Measurements from ENCODE around the gene ACOX1.

DNA sequence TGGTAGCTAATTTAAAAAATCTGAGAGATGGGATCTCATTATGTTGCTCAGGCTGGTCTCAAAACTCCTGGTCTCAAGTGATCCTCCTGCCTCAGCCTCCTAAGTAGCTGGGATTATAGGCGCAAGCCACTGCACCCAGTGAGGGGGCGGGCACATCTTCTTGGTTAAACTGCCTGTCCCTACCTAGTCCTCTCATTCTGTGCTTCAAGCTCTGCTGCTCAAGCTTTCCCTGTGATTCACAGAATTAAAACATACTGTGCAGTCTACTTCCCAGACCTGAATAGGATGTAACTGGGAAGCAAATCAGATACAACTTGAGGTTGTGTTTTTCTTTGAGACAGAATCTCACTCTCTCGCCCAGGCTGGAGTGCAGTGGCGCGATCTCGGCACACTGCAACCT is 76.6 kb downstream of the ACOX1 start:
- TF ChIP-seq, protein P1, sequence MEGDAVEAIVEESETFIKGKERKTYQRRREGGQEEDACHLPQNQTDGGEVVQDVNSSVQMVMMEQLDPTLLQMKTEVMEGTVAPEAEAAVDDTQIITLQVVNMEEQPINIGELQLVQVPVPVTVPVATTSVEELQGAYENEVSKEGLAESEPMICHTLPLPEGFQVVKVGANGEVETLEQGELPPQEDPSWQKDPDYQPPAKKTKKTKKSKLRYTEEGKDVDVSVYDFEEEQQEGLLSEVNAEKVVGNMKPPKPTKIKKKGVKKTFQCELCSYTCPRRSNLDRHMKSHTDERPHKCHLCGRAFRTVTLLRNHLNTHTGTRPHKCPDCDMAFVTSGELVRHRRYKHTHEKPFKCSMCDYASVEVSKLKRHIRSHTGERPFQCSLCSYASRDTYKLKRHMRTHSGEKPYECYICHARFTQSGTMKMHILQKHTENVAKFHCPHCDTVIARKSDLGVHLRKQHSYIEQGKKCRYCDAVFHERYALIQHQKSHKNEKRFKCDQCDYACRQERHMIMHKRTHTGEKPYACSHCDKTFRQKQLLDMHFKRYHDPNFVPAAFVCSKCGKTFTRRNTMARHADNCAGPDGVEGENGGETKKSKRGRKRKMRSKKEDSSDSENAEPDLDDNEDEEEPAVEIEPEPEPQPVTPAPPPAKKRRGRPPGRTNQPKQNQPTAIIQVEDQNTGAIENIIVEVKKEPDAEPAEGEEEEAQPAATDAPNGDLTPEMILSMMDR (IDR thresholded peaks at IDR 0.05) = no peak
- TF ChIP-seq POLR2A (IDR thresholded peaks at IDR 0.05) = no peak
